ENCODE measurements around the gene ARL16.

The ARL16 gene

GRCh38 chr17:81666092-81666341 lies 17.6 kb downstream of the ARL16 start:
- no peak for DNase-seq

- DNase-seq: no peak
These were observed 18.1 kb downstream of the ARL16 start for GRCh38 chr17:81665205-81666091.

- DNase-seq: no peak
These were observed 19.5 kb downstream of the ARL16 start for GRCh38 chr17:81664051-81664470.

GRCh38 chr17:81662002-81662401 lies 21.6 kb downstream of the ARL16 start:
- DNase-seq: no peak

- no peak for DNase-seq
These were observed 23.2 kb downstream of the ARL16 start for GRCh38 chr17:81660441-81660840.

- DNase-seq: no peak
These were observed 24.6 kb downstream of the ARL16 start for GRCh38 chr17:81659038-81659437.

- no peak for DNase-seq
These were observed 26.8 kb downstream of the ARL16 start for GRCh38 chr17:81656835-81657234.

- no peak for DNase-seq
These were observed 27.4 kb downstream of the ARL16 start, which contains the start of gene PDE6G for GRCh38 chr17:81656118-81656743. TSS of gene PDE6G (minus strand) at chr17:81656542. CDS start at chr17:81653305, 3,237 bp downstream.

GRCh38 chr17:81655378-81656117 lies 28.0 kb downstream of the ARL16 start:
- DNase-seq: no peak

- DNase-seq: no peak
These were observed 30.5 kb downstream of the ARL16 start for GRCh38 chr17:81652906-81653771.

- no peak for DNase-seq
These were observed 31.9 kb downstream of the ARL16 start for GRCh38 chr17:81651692-81652091.

GRCh38 chr17:81650951-81651350 lies 32.6 kb downstream of the ARL16 start:
- DNase-seq: no peak

- DNase-seq: no peak
These were observed 34.9 kb downstream of the ARL16 start for GRCh38 chr17:81648707-81649085.

- DNase-seq: no peak
These were observed 35.4 kb downstream of the ARL16 start for GRCh38 chr17:81648013-81648706.

GRCh38 chr17:81647640-81648012 lies 36.0 kb downstream of the ARL16 start:
- no peak for DNase-seq

- no peak for DNase-seq
These were observed 36.6 kb downstream of the ARL16 start for GRCh38 chr17:81646869-81647600.

GRCh38 chr17:81644976-81645952 lies 38.3 kb downstream of the ARL16 start:
- DNase-seq: no peak

- no peak for DNase-seq
These were observed 39.1 kb downstream of the ARL16 start for GRCh38 chr17:81644496-81644895.

GRCh38 chr17:81641825-81642489 lies 41.6 kb downstream of the ARL16 start:
- no peak for DNase-seq

GRCh38 chr17:81640011-81640410 lies 43.6 kb downstream of the ARL16 start:
- no peak for DNase-seq
